Motor neuron (in vitro differentiated cells): ENCODE measurements around the gene ACAD11. TPM values are rescaled to one million over a fixed set of nuclear protein-coding genes. Genes with fewer than 3 reads are reported as not detected.

Source experiments
- ATAC-seq, 8 experiments: fragments of 200-7000 bp; cut with Tn5 transposase; replicated peaks in 6 of 8; 2 replicates each; pipeline ENCODE4 v1.8.0; 2021; ENCODE audit warnings: mild to moderate bottlenecking in 8 of 8, moderate library complexity in 8 of 8
- H3K27ac ChIP-seq, 2 donors: fragments of 250-450 bp; sonication (Bioruptor Pico); 2 replicates each; pipeline ENCODE4 v1.9.0; 2021; ENCODE audit warnings: antibody characterized with exemption in 2 of 2, mild to moderate bottlenecking in 2 of 2, moderate library complexity in 1 of 2
- H3K4me1 ChIP-seq, 2 donors: fragments of 250-450 bp; sonication (Bioruptor Pico); replicated peaks in 1 of 2; 2 replicates each; pipeline ENCODE4 v1.6.1; 2021; ENCODE audit warnings: antibody characterized with exemption in 2 of 2, mild to moderate bottlenecking in 2 of 2, moderate library complexity in 1 of 2
- H3K4me3 ChIP-seq, 5 donors: fragments of 250-450 bp; sonication (Bioruptor Pico); 2 replicates each; pipeline ENCODE4 v1.9.0; 2021; ENCODE audit warnings: antibody characterized with exemption in 5 of 5, mild to moderate bottlenecking in 5 of 5, moderate library complexity in 4 of 5
- WGBS, 10 experiments: fragments of 450-650 bp; shearing (Covaris generic); methylation state at CpG; one replicate each; pipeline ENCODE4 v1.0.0; 2022; 5-methylcytosine and 5-hydroxymethylcytosine counted together
- in situ Hi-C, 9 experiments: fragments of 400-800 bp; cut with MboI; loops; one replicate each; pipeline ENCODE4 v1.15.0; 2021; ENCODE audit warnings: low sequenced_read_pairs in 9 of 9, low pct_unique_long_range_greater_than_20kb in 2 of 9; ENCODE audit not compliant: unreplicated experiment in 9 of 9
- total RNA-seq, 8 experiments: library from RNA; unstranded; fragments of 300-600 nt; gene quantifications; 2 replicates each; pipeline versions ENCODE4 v1.2.3 to v1.2.4, GENCODE V29; 2022

The ACAD11 gene
- total RNA-seq, 8 experiments from 2014 or later = 13.9 to 47.3 (median 27.3) TPM

- Histone ChIP-seq H3K4me1 (no peaks in the 10 kb centered on the region), H3K27ac (no peak overlapping the region), H3K4me3 (no peak overlapping the region)
- in situ Hi-C loops = loop anchor here in 1 of 9 experiments (25.0 kb wide), 1 partner anchor 99 kb away; no protein-coding TSS in a partner anchor
- ATAC-seq = no peak
- WGBS, 10 experiments = 57 to 100% (median 87%) methylated on average over 1 to 5 of the region's 5 CpGs; no CpG with 5 or more reads in 1 of the 10 experiments
These were observed 121.5 kb downstream of the ACAD11 start for GRCh38 chr3:132538072-132538471.

- Histone ChIP-seq H3K4me3 (no peak overlapping the region), H3K4me1 (no peaks in the 10 kb centered on the region), H3K27ac (no peak overlapping the region)
- ATAC-seq = peak in 1 of 8 experiments; percentile 38
- WGBS, 10 experiments = 60 to 100% (median 80%) methylated on average over 1 of the region's 1 CpG; no CpG with 5 or more reads in 3 of the 10 experiments
- in situ Hi-C loops = loop anchor here in 1 of 9 experiments (25.0 kb wide), 1 partner anchor 100 kb away; no protein-coding TSS in a partner anchor
These were observed 122.3 kb downstream of the ACAD11 start for GRCh38 chr3:132537297-132537696.

GRCh38 chr3:132536442-132537153, 123.0 kb downstream of the ACAD11 start:
- H3K27ac ChIP-seq = peak overlapping the region in 1 of 2 donors; percentile 47
- in situ Hi-C loops = loop anchor here in 1 of 9 experiments (25.0 kb wide), 1 partner anchor 101 kb away; no protein-coding TSS in a partner anchor
- ATAC-seq = peak; percentile 45 to 69 (median 54)
- 60 to 100% (median 97%) methylated on average over 1 to 3 of the region's 3 CpGs for WGBS, 10 experiments
- no peak overlapping the region for H3K4me3 ChIP-seq
- no peaks in the 10 kb centered on the region for H3K4me1 ChIP-seq

DNA sequence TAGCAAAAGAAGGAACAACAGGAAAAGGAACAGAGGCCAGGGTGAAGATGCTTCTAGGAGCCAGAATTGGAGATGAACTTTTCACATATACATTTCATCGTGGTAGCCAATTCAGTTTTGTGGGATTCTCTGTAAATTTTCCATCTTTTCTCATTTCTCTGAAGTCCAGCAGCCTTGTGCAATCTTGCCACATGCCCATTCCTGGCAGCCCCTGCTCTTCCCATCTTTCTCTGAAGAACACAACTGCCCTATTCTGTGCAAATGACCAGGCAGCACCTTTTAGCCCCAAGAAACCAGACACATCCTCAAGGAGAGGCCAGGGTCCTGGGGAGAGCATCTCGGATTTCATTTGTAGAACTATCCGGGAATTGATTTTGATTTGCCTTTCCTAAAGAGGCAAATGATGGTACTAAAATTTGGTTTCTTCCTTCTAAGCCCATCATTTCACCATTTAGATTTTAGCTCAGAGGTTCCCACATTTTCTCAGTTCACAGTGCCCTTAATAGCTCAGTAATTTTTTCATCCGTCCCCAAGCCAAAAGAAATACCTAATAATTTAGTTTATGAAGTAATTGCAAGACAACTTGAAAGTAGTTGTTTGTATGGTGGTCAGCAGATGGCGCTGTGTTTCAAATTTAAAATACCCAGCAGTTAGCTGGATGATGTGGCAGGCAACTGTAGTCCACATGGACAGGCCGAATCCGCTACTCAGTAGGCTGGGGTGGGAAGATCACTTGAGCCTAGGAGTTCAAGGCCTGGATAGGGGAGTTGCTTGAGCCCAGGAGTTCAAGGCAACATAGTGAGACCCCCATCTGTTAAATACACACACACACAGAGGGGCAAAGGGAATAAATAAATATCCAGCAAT, 123.8 kb downstream of the ACAD11 start:
- WGBS, 10 experiments = 0 to 91% (median 70%) methylated on average over 1 to 7 of the region's 7 CpGs
- Histone ChIP-seq H3K27ac (peak overlapping the region in 1 of 2 donors; percentile 47), H3K4me1 (no peaks in the 10 kb centered on the region), H3K4me3 (no peak overlapping the region)
- ATAC-seq = peak; percentile 74 to 92 (median 89)
- in situ Hi-C loops = loop anchor here in 1 of 9 experiments (25.0 kb wide), 1 partner anchor 101 kb away; no protein-coding TSS in a partner anchor

DNA sequence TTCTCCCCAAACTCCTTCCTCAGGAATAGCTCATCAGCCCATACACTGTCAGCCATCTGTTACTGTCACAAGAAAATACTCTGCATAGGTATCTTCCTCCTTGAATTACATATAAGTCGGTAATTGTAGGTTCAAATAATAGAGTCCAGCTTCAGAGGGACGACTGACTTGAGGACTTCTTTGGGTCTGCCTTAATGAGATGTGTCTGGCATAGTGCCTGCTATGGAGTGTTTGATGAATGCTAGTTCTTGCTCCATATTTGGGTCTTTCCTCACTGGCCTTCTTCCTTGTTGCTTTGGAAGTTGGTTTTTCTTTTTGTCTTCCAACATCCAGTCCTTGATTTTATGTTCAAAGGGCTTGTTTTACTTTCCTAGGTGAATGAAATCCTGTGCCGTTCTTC, 129.0 kb downstream of the ACAD11 start:
- Histone ChIP-seq H3K4me3 (no peak overlapping the region), H3K4me1 (no peaks in the 10 kb centered on the region), H3K27ac (no peak overlapping the region)
- 57 to 100% (median 100%) methylated on average over 1 to 3 of the region's 3 CpGs; no CpG with 5 or more reads in 1 of the 10 experiments for WGBS, 10 experiments
- in situ Hi-C loops = loop anchor here in 1 of 9 experiments (25.0 kb wide), 1 partner anchor 107 kb away; no protein-coding TSS in a partner anchor
- ATAC-seq = no peak

DNA sequence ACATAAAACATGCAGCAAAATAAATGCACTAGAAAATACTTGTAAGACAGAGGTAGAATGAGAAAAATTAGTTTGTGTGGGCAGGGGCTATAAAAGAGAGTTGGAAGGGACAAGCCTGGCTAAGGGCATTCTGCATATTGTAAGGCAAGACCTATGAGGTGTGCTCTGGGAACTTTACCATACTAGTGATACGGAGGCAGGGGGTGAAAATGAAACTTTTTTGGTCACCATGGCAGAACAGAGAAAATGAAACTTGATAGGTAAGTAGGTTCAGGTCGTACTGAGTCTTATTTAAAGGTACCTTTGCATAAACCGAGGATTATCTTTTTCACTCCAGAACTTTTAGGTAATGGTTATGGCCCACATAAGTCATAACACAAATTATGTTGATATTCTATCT, 137.3 kb downstream of the ACAD11 start:
- 83 to 100% (median 94%) methylated on average over 1 to 3 of the region's 3 CpGs; no CpG with 5 or more reads in 2 of the 10 experiments for WGBS, 10 experiments
- no peak for ATAC-seq
- Histone ChIP-seq H3K4me1 (no peaks in the 10 kb centered on the region), H3K27ac (no peak overlapping the region), H3K4me3 (no peak overlapping the region)
- in situ Hi-C loops = no loop called here

DNA sequence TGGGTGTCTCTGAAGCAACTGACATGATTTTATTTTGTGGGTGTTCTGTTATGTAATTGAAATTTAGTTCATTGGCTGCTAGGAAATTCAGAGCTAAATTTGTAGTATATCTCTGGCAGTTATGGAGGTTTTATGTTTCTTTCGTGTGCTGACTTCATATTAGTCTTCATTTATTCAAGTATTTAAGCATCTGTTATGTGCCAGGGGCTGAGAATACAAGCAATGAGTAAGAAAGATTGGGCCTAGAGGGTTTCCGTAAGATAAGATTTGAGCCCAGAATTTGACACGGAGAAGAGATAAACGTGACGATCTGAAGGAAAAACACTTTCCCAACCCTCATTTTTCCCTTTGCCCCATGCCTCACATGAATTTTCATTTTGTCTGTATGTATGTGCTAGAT, 137.7 kb downstream of the ACAD11 start:
- in situ Hi-C loops = no loop called here
- no peak for ATAC-seq
- no peak overlapping the region for H3K4me3 ChIP-seq
- H3K27ac ChIP-seq = no peak overlapping the region
- H3K4me1 ChIP-seq = no peaks in the 10 kb centered on the region
- WGBS, 10 experiments = 76 to 100% (median 95%) methylated on average over 1 to 5 of the region's 5 CpGs; no CpG with 5 or more reads in 1 of the 10 experiments

DNA sequence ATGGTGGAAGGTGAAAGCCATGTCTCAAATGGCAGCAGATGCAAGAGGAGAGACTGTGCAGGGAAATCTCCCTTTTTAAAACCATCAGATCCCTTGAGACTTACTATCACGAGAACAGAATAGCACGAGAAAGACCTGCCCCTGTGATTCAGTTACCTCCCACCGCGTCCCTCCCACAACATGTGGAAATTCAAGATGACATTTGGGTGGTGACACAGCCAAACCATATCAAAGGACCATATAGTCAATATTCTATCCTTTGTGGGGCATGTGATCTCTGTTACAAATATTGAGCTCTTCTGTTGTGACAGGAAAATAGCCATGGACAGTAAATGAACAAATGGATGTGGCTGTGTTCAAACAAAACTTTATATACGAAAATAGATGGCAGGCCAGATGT, 139.7 kb downstream of the ACAD11 start:
- Histone ChIP-seq H3K4me3 (no peak overlapping the region), H3K27ac (no peak overlapping the region), H3K4me1 (no peaks in the 10 kb centered on the region)
- 60 to 100% (median 85%) methylated on average over 1 to 4 of the region's 5 CpGs; no CpG with 5 or more reads in 2 of the 10 experiments for WGBS, 10 experiments
- ATAC-seq = no peak
- in situ Hi-C loops = no loop called here

GRCh38 chr3:132517311-132517710, 142.3 kb downstream of the ACAD11 start:
- no peak for ATAC-seq
- WGBS, 10 experiments = 57 to 100% (median 85%) methylated on average over 1 to 2 of the region's 2 CpGs; no CpG with 5 or more reads in 2 of the 10 experiments
- Histone ChIP-seq H3K27ac (no peak overlapping the region), H3K4me1 (no peaks in the 10 kb centered on the region), H3K4me3 (no peak overlapping the region)
- in situ Hi-C loops = no loop called here

- no peak overlapping the region for H3K4me3 ChIP-seq
- in situ Hi-C loops = no loop called here
- ATAC-seq = no peak
- H3K27ac ChIP-seq = no peak overlapping the region
- no peaks in the 10 kb centered on the region for H3K4me1 ChIP-seq
- 90 to 100% (median 97%) methylated on average over 1 to 5 of the region's 5 CpGs; no CpG with 5 or more reads in 1 of the 10 experiments for WGBS, 10 experiments
These were observed 146.6 kb downstream of the ACAD11 start for GRCh38 chr3:132513057-132513456.

- ATAC-seq = no peak
- in situ Hi-C loops = no loop called here
These were observed 150.1 kb downstream of the ACAD11 start for GRCh38 chr3:132509506-132509905.

DNA sequence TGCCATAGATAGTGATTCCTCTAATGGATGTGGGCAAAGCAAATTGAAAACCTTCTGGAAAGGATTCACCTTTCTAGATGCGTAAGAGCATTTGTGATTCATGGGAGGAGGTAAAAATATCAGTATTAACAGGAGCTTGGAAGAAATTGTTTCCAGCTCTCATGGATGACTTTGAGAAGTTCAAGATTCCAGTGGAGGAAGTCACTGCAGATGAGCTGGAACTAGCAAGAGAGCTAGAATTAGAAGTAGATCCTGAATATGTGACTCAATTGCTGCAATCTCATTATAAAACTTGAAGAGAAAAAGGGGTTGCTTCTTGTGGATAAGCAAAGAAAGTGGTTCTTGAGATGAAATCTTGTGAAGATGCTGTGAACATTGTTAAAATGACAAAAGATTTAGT, 150.5 kb downstream of the ACAD11 start:
- in situ Hi-C loops = no loop called here
- WGBS, 10 experiments = 83 to 100% (median 100%) methylated on average over 1 of the region's 1 CpG; no CpG with 5 or more reads in 2 of the 10 experiments
- Histone ChIP-seq H3K27ac (no peak overlapping the region), H3K4me3 (no peak overlapping the region), H3K4me1 (no peaks in the 10 kb centered on the region)
- no peak for ATAC-seq

More at GRCh38 chr3:132509506-132509905, 150.1 kb downstream of the ACAD11 start:
- H3K4me1 ChIP-seq = no peaks in the 10 kb centered on the region
- H3K4me3 ChIP-seq = no peak overlapping the region
- H3K27ac ChIP-seq = no peak overlapping the region
- WGBS, 10 experiments = 80 to 100% (median 83%) methylated on average over 1 of the region's 1 CpG; no CpG with 5 or more reads in 3 of the 10 experiments
